Peyer's patch (tissue), 4 donors: ENCODE measurements around the gene ST6GALNAC4.

Source experiments
- POLR2A ChIP-seq, 2 donors: fragments of 450-650 bp; IDR thresholded peaks; one replicate each; pipeline ENCODE4 v1.5.1; 2017; ENCODE audit warnings: antibody characterized with exemption in 2 of 2, mild to moderate bottlenecking in 2 of 2, moderate library complexity in 2 of 2
- TF ChIP-seq, protein P1 (sequence below), 6 experiments: fragments of 450-650 bp in 4 of 6; fragments of 200-600 bp in 2 of 6; sonication (generic) in 1 of 6; IDR thresholded peaks; one replicate each; pipeline ENCODE4 v1.5.1; 2017 to 2019; ENCODE audit warnings: antibody characterized with exemption in 6 of 6, mild to moderate bottlenecking in 3 of 6, moderate library complexity in 1 of 6

DNA sequence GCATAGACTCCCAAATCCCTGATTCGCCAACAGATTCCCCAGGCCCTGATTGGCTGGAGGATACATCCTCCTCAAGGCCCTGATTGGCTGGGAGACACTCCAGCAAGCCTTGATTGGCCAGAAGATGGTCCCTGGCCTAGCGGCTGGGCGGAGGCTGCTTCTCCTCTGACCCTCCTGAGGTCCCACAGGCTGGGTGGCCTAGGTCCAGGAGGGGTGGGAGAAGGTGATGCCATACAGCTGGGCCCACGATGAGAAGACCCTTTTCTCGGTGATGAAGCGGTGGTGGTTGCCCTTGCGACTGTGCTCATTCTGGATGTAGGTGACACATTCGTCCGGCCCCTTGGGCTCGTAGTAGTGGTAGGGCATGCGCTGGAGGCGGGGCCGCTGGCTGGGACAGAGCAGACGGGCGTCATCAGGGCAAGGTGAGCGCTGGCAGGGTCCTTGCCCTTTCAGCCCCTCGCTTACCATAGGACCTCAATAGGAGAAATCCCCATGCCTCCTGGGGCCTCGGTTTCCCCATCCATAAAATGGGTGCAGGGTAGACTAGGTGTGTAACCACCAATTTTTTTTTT, 30.4 kb downstream of the ST6GALNAC4 start:
- TF ChIP-seq POLR2A (IDR thresholded peaks at IDR 0.05): no peak
- TF ChIP-seq, protein P1, sequence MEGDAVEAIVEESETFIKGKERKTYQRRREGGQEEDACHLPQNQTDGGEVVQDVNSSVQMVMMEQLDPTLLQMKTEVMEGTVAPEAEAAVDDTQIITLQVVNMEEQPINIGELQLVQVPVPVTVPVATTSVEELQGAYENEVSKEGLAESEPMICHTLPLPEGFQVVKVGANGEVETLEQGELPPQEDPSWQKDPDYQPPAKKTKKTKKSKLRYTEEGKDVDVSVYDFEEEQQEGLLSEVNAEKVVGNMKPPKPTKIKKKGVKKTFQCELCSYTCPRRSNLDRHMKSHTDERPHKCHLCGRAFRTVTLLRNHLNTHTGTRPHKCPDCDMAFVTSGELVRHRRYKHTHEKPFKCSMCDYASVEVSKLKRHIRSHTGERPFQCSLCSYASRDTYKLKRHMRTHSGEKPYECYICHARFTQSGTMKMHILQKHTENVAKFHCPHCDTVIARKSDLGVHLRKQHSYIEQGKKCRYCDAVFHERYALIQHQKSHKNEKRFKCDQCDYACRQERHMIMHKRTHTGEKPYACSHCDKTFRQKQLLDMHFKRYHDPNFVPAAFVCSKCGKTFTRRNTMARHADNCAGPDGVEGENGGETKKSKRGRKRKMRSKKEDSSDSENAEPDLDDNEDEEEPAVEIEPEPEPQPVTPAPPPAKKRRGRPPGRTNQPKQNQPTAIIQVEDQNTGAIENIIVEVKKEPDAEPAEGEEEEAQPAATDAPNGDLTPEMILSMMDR (IDR thresholded peaks at IDR 0.05): no peak
